Gastroesophageal sphincter (tissue), 4 donors: ENCODE data around the gene ABR. TPM values are rescaled to one million over a fixed set of nuclear protein-coding genes. Genes with fewer than 3 reads are reported as not detected.

Source experiments
- ATAC-seq: fragments of 150-250 bp; one replicate; pipeline ENCODE4 v1.9.1; 2016; ENCODE audit warnings: mild to moderate bottlenecking, moderate library complexity
- H3K27ac ChIP-seq, 4 donors: fragments of 200-600 bp; sonication (generic) in 3 of 4; 1 replicate in 3 of 4; 2 replicates in 1 of 4; pipeline ENCODE4 v1.5.1; 2016 to 2019
- H3K27me3 ChIP-seq: fragments of 200-600 bp; sonication (generic); one replicate; pipeline ENCODE4 v1.5.1; 2019
- H3K36me3 ChIP-seq, 2 donors: fragments of 200-600 bp; sonication (generic); one replicate each; pipeline ENCODE4 v1.5.1; 2019; ENCODE audit warnings: control low read depth in 1 of 2
- H3K4me1 ChIP-seq, 3 donors: fragments of 200-600 bp; sonication (generic); 1 replicate in 2 of 3; 2 replicates in 1 of 3; pipeline ENCODE4 v1.5.1; 2016 to 2019; ENCODE audit warnings: control low read depth in 2 of 3
- H3K4me3 ChIP-seq, 2 donors: fragments of 200-600 bp; sonication (generic); one replicate each; pipeline ENCODE4 v1.5.1; 2019; ENCODE audit warnings: mild to moderate bottlenecking in 1 of 2, moderate library complexity in 1 of 2
- H3K9me3 ChIP-seq, 3 donors: fragments of 200-600 bp; sonication (generic); one replicate each; pipeline ENCODE4 v1.5.1; 2017 to 2019; ENCODE audit warnings: control low read depth in 2 of 3
- EP300 ChIP-seq: sonication (generic); formaldehyde crosslinking; IDR thresholded peaks from one replicate; pipeline ENCODE4 v1.6.1; 2017; ENCODE audit warnings: antibody characterized with exemption, mild to moderate bottlenecking
- POLR2A ChIP-seq, 2 donors: fragments of 450-650 bp; IDR thresholded peaks; one replicate each; pipeline ENCODE4 v1.6.1; 2017; ENCODE audit warnings: antibody characterized with exemption in 2 of 2, mild to moderate bottlenecking in 2 of 2, moderate library complexity in 1 of 2
- POLR2AphosphoS5 ChIP-seq: sonication (generic); formaldehyde crosslinking; IDR thresholded peaks from one replicate; pipeline ENCODE4 v1.6.1; 2017; ENCODE audit warnings: antibody characterized with exemption
- WGBS, 2 donors: methylation state at CpG; one replicate each; pipeline ENCODE4 v1.1.5; 2018; ENCODE audit warnings: low coverage in 1 of 2; 5-methylcytosine and 5-hydroxymethylcytosine counted together
- total RNA-seq, 4 donors: library from RNA; depleted of rRNA; stranded (reverse); fragments of >200 nt; gene quantifications; one replicate each; pipeline ENCODE4 v1.1.0, GENCODE V29; 2016
- TF ChIP-seq, protein P1 (sequence below), 4 experiments: fragments of 200-600 bp in 2 of 4; fragments of 450-650 bp in 2 of 4; sonication (generic) in 1 of 4; IDR thresholded peaks; one replicate each; pipeline ENCODE4 v1.5.1; 2017 to 2019; ENCODE audit warnings: antibody characterized with exemption in 4 of 4, mild to moderate bottlenecking in 2 of 4, moderate library complexity in 2 of 4

The ABR gene
- total RNA-seq, 4 donors from 2014 or later = 62.6 to 147 (median 114) TPM

- TF ChIP-seq POLR2A (IDR thresholded peaks at IDR 0.05) (no peak), POLR2AphosphoS5 (no peak), EP300 (no peak)
- TF ChIP-seq, protein P1, sequence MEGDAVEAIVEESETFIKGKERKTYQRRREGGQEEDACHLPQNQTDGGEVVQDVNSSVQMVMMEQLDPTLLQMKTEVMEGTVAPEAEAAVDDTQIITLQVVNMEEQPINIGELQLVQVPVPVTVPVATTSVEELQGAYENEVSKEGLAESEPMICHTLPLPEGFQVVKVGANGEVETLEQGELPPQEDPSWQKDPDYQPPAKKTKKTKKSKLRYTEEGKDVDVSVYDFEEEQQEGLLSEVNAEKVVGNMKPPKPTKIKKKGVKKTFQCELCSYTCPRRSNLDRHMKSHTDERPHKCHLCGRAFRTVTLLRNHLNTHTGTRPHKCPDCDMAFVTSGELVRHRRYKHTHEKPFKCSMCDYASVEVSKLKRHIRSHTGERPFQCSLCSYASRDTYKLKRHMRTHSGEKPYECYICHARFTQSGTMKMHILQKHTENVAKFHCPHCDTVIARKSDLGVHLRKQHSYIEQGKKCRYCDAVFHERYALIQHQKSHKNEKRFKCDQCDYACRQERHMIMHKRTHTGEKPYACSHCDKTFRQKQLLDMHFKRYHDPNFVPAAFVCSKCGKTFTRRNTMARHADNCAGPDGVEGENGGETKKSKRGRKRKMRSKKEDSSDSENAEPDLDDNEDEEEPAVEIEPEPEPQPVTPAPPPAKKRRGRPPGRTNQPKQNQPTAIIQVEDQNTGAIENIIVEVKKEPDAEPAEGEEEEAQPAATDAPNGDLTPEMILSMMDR (IDR thresholded peaks at IDR 0.05) = no peak
- ATAC-seq = no peak
- Histone ChIP-seq H3K27me3 (no peaks in the 10 kb centered on the region), H3K4me3 (no peak overlapping the region), H3K9me3 (no peaks in the 10 kb centered on the region), H3K27ac (peak overlapping the region in 3 of 4 donors; percentile 37 to 76 (median 71)), H3K36me3 (no peaks in the 10 kb centered on the region), H3K4me1 (peaks cover 2 to 39% (median 12%) of the 10 kb centered on the region in 3 donors)
- 77% methylated on average over 7 of the region's 12 CpGs; no CpG with 5 or more reads in 1 of the 2 donors for WGBS, 2 donors
Measured at GRCh38 chr17:1116602-1117001, 63.2 kb downstream of the ABR start.

DNA sequence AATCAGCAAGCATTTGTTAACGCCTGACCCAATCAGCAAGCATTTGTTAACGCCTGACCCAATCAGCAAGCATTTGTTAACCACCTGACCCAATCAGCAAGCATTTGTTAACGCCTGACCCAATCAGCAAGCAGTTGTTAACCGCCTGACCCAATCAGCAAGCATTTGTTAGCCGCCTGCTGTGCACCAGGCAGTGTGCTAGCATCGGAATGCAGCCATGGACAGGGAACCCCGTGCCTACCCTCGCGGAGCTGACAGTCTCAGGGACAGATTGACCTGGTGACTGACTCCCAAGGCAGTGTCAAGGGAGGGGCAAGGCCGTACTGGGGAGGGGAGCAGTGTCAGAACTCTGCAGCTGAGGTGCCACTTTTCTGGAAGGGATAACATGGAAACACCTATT lies 66.9 kb downstream of the ABR start:
- TF ChIP-seq EP300 (no peak), POLR2AphosphoS5 (no peak), POLR2A (IDR thresholded peaks at IDR 0.05) (no peak)
- TF ChIP-seq, protein P1 (IDR thresholded peaks at IDR 0.05) = no peak
- Histone ChIP-seq H3K9me3 (no peaks in the 10 kb centered on the region), H3K4me1 (peaks cover 8 to 63% (median 40%) of the 10 kb centered on the region in 3 donors), H3K4me3 (no peak overlapping the region), H3K27ac (peak overlapping the region in 1 of 4 donors; percentile 29), H3K36me3 (no peaks in the 10 kb centered on the region), H3K27me3 (no peaks in the 10 kb centered on the region)
- WGBS, 2 donors = 89 to 100% methylated on average over 3 to 7 of the region's 10 CpGs
- no peak for ATAC-seq

GRCh38 chr17:1111599-1112443 lies 68.0 kb downstream of the ABR start:
- peak overlapping the region; percentile 82 to 97 (median 92) for H3K27ac ChIP-seq
- H3K4me3 ChIP-seq = no peak overlapping the region
- no peaks in the 10 kb centered on the region for H3K27me3 ChIP-seq
- 71 to 78% methylated on average over 9 to 18 of the region's 22 CpGs for WGBS, 2 donors
- TF ChIP-seq, protein P1 (IDR thresholded peaks at IDR 0.05) = no peak
- TF ChIP-seq EP300 (no peak), POLR2AphosphoS5 (no peak), POLR2A (IDR thresholded peaks at IDR 0.05) (no peak)
- ATAC-seq = peak; percentile 0
- no peaks in the 10 kb centered on the region for H3K9me3 ChIP-seq
- H3K4me1 ChIP-seq = peaks cover 8 to 74% (median 51%) of the 10 kb centered on the region in 3 donors
- H3K36me3 ChIP-seq = no peaks in the 10 kb centered on the region

GRCh38 chr17:1110862-1111598 lies 68.8 kb downstream of the ABR start:
- H3K27me3 ChIP-seq = no peaks in the 10 kb centered on the region
- TF ChIP-seq POLR2AphosphoS5 = peak; percentile 59
- TF ChIP-seq, protein P1 (IDR thresholded peaks at IDR 0.05) = no peak
- H3K4me3 ChIP-seq = no peak overlapping the region
- H3K4me1 ChIP-seq = peaks cover 8 to 78% (median 54%) of the 10 kb centered on the region in 3 donors
- H3K9me3 ChIP-seq = no peaks in the 10 kb centered on the region
- ATAC-seq = peak; percentile 52
- H3K36me3 ChIP-seq = no peaks in the 10 kb centered on the region
- 17% methylated on average over 2 of the region's 19 CpGs; no CpG with 5 or more reads in 1 of the 2 donors for WGBS, 2 donors
- H3K27ac ChIP-seq = peak overlapping the region; percentile 82 to 97 (median 92)
